Activated CD8-positive, alpha-beta T cell treated with anti-CD3 and anti-CD28 coated beads for 36 hours (primary cell): ENCODE results near the gene CLDN2. TPM values are rescaled to one million over a fixed set of nuclear protein-coding genes. Genes with fewer than 3 reads are reported as not detected.
"Not testable (repeated sequence)": the region's sequence is repeated elsewhere in the genome, so short reads cannot be mapped to it uniquely, and the experiment has no call there.

Experiments used
- ATAC-seq: fragments of 200-7000 bp; cut with Tn5 transposase; one replicate; pipeline ENCODE4 v1.10.0; 2021; ENCODE audit warnings: mild to moderate bottlenecking, moderate library complexity
- CTCF ChIA-PET: fragments of 350-600 bp; sonication (Branson Sonifier 250); formaldehyde crosslinking; loops from one replicate; lab custom pipeline; 2021; ENCODE audit warnings: antibody characterized with exemption; lab: Charles Lee
- POLR2A ChIA-PET: fragments of 350-600 bp; sonication (Branson Sonifier 250); formaldehyde crosslinking; loops from one replicate; lab custom pipeline; 2021; ENCODE audit warnings: antibody characterized with exemption; lab: Charles Lee
- DNase-seq: peaks from one replicate; pipeline ENCODE4 v3.0.0-alpha.2; 2020
- H3K27ac Mint-ChIP-seq: one replicate; pipeline ENCODE4 v1.8.0; 2021; ENCODE audit warnings: mild to moderate bottlenecking, mixed read lengths
- H3K27me3 Mint-ChIP-seq: one replicate; pipeline ENCODE4 v1.8.0; 2021; ENCODE audit warnings: mixed read lengths
- H3K36me3 Mint-ChIP-seq: one replicate; pipeline ENCODE4 v1.8.0; 2021; ENCODE audit warnings: low read depth, mixed read lengths
- H3K4me1 Mint-ChIP-seq: one replicate; pipeline ENCODE4 v1.8.0; 2021; ENCODE audit warnings: low read depth, mixed read lengths
- H3K4me3 Mint-ChIP-seq: one replicate; pipeline ENCODE4 v1.8.0; 2021; ENCODE audit warnings: mild to moderate bottlenecking, moderate library complexity, mixed read lengths
- H3K9me3 Mint-ChIP-seq: one replicate; pipeline ENCODE4 v1.8.0; 2021; ENCODE audit warnings: mixed read lengths
- intact Hi-C: fragments of 100-400 bp; cut with micrococcal nuclease; formaldehyde crosslinking; loops from one replicate; pipeline ENCODE4 v1.10.0; 2022
- total RNA-seq, 2 experiments: library from RNA; stranded (reverse); gene quantifications; one replicate each; pipeline ENCODE4 v1.2.3, GENCODE V29; 2021
- TF ChIP-seq, protein P1 (sequence below): fragments of 200-600 bp; IDR thresholded peaks from one replicate; pipeline ENCODE4 v1.8.0; 2022; ENCODE audit warnings: antibody characterized with exemption, mild to moderate bottlenecking

The CLDN2 gene
- total RNA-seq, 2 experiments from 2014 or later, result not detected

DNA sequence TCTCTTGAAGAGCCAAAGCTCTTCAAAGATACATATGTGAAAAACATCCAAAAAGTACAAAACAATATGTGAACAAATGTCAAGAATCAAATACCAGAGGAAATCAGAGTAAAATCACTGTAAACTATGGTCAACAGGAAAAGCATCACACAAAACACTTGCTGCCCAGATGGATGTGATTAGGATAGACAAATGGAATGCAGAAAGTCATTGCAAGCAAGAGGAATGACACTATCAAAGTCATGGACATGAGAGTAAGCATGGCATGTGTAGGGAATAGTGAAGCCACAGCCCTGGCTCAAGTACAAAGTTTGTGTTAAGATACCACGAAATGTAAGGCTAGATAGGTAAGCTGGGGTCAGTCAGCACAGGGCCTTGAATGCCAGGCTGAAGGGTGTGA lies 37.7 kb downstream of the CLDN2 start:
- no peaks in the 10 kb centered on the region for H3K4me1 Mint-ChIP-seq
- ChIA-PET CTCF (interaction anchor here (1.1 kb wide), 1 partner anchor 59 kb away, joined by 3 read pairs; no protein-coding TSS in a partner anchor), POLR2A (no interaction called here)
- no peaks in the 10 kb centered on the region for H3K36me3 Mint-ChIP-seq
- TF ChIP-seq, protein P1, sequence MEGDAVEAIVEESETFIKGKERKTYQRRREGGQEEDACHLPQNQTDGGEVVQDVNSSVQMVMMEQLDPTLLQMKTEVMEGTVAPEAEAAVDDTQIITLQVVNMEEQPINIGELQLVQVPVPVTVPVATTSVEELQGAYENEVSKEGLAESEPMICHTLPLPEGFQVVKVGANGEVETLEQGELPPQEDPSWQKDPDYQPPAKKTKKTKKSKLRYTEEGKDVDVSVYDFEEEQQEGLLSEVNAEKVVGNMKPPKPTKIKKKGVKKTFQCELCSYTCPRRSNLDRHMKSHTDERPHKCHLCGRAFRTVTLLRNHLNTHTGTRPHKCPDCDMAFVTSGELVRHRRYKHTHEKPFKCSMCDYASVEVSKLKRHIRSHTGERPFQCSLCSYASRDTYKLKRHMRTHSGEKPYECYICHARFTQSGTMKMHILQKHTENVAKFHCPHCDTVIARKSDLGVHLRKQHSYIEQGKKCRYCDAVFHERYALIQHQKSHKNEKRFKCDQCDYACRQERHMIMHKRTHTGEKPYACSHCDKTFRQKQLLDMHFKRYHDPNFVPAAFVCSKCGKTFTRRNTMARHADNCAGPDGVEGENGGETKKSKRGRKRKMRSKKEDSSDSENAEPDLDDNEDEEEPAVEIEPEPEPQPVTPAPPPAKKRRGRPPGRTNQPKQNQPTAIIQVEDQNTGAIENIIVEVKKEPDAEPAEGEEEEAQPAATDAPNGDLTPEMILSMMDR, result no peak
- no peak overlapping the region for H3K27ac Mint-ChIP-seq
- intact Hi-C loops, result no loop called here
- no peak overlapping the region for H3K4me3 Mint-ChIP-seq
- no peaks in the 10 kb centered on the region for H3K27me3 Mint-ChIP-seq
- ATAC-seq, result no peak
- no peak for DNase-seq
- H3K9me3 Mint-ChIP-seq, result no peaks in the 10 kb centered on the region

DNA sequence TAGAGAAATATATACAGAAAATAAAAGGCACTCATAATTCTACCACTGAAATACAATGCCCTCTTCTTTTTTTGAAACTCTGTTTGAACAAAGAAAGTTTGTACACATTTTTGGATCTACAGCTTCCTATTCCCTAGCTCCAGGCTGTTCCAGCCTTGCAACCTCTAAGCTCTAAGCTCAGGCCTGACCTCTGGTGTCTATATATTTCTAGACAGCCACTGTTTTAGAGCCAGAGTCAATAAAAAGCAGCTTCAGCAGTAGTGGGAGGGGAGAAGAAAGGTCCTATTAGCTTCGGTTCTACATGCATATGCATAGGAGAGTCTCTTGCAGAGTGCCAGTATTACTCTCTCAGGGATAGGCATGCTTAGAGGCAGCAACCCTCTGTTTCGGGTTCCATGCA lies 39.7 kb downstream of the CLDN2 start:
- ChIA-PET POLR2A (no interaction called here), CTCF (interaction anchor here (1.3 kb wide), 1 partner anchor 61 kb away, joined by 6 read pairs; no protein-coding TSS in a partner anchor)
- H3K4me1 Mint-ChIP-seq, result no peaks in the 10 kb centered on the region
- no peaks in the 10 kb centered on the region for H3K9me3 Mint-ChIP-seq
- DNase-seq (no peak), ATAC-seq (no peak)
- H3K4me3 Mint-ChIP-seq, result no peak overlapping the region
- no peaks in the 10 kb centered on the region for H3K27me3 Mint-ChIP-seq
- H3K27ac Mint-ChIP-seq, result no peak overlapping the region
- intact Hi-C loops, result no loop called here
- H3K36me3 Mint-ChIP-seq, result peaks cover 6% of the 10 kb centered on the region
- TF ChIP-seq, protein P1, result no peak

GRCh38 chrX:106963111-106963510 lies 42.9 kb downstream of the CLDN2 start:
- intact Hi-C loops, result no loop called here
- Mint-ChIP-seq H3K27me3 (no peaks in the 10 kb centered on the region), H3K9me3 (no peaks in the 10 kb centered on the region), H3K4me1 (no peaks in the 10 kb centered on the region), H3K27ac (no peak overlapping the region), H3K4me3 (no peak overlapping the region), H3K36me3 (peaks cover 16% of the 10 kb centered on the region)
- ATAC-seq (no peak), DNase-seq (no peak)
- CTCF ChIA-PET, result no interaction called here
- POLR2A ChIA-PET, result no interaction called here
- TF ChIP-seq, protein P1, result no peak

GRCh38 chrX:106964290-106964689 lies 44.1 kb downstream of the CLDN2 start:
- POLR2A ChIA-PET, result no interaction called here
- DNase-seq, result no peak
- intact Hi-C loops, result no loop called here
- CTCF ChIA-PET, result no interaction called here
- H3K27ac Mint-ChIP-seq, result no peak overlapping the region
- no peaks in the 10 kb centered on the region for H3K9me3 Mint-ChIP-seq
- H3K4me3 Mint-ChIP-seq, result no peak overlapping the region
- H3K36me3 Mint-ChIP-seq, result peaks cover 26% of the 10 kb centered on the region
- TF ChIP-seq, protein P1, result no peak
- H3K27me3 Mint-ChIP-seq, result no peaks in the 10 kb centered on the region
- no peak for ATAC-seq
- no peaks in the 10 kb centered on the region for H3K4me1 Mint-ChIP-seq

DNA sequence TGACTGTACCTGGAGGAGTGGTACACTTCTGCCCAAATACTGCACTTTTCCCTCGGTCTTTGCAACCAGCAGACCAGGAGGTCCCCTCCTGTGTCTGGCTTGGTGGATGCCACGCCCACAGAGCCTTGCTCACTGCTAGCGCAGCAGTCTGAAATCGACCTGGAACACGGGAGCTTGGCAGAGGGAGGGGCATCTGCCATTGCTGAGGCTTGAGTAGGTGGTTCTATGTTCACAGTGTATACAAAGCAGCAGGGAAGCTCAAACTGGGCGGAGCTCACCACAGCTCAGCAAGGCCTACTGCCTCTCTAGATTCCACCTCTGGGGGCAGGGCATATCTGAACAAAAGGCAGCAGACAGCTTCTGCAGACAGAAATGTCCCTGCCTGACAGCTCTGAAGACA lies 46.3 kb downstream of the CLDN2 start:
- H3K4me1 Mint-ChIP-seq, H3K27ac Mint-ChIP-seq, intact Hi-C loops, H3K4me3 Mint-ChIP-seq, POLR2A ChIA-PET, DNase-seq, H3K27me3 Mint-ChIP-seq, ATAC-seq, CTCF ChIA-PET, H3K9me3 Mint-ChIP-seq: not testable (repeated sequence)
- peaks cover 32% of the 10 kb centered on the region for H3K36me3 Mint-ChIP-seq

GRCh38 chrX:106972896-106973295 lies 52.7 kb downstream of the CLDN2 start:
- ATAC-seq (no peak), DNase-seq (no peak)
- H3K4me3 Mint-ChIP-seq, result no peak overlapping the region
- no peaks in the 10 kb centered on the region for H3K27me3 Mint-ChIP-seq
- peaks cover 22% of the 10 kb centered on the region for H3K36me3 Mint-ChIP-seq
- intact Hi-C loops, result loop anchor here (10.0 kb wide), 1 partner anchor 1212 kb away; no protein-coding TSS in a partner anchor
- ChIA-PET CTCF (interaction anchor here (1.0 kb wide), 1 partner anchor 74 kb away, joined by 3 read pairs; no protein-coding TSS in a partner anchor), POLR2A (no interaction called here)
- TF ChIP-seq, protein P1, result no peak
- no peaks in the 10 kb centered on the region for H3K4me1 Mint-ChIP-seq
- H3K9me3 Mint-ChIP-seq, result no peaks in the 10 kb centered on the region
- no peak overlapping the region for H3K27ac Mint-ChIP-seq
